Activated CD8-positive, alpha-beta T cell treated with anti-CD3 and anti-CD28 coated beads for 36 hours (primary cell): ENCODE measurements around the gene NEURL1. TPM values are rescaled to one million over a fixed set of nuclear protein-coding genes. Genes with fewer than 3 reads are reported as not detected.

ENCODE experiments used
- ATAC-seq: fragments of 200-7000 bp; cut with Tn5 transposase; one replicate; pipeline ENCODE4 v1.10.0; 2021; ENCODE audit warnings: mild to moderate bottlenecking, moderate library complexity
- CTCF ChIA-PET: fragments of 350-600 bp; sonication (Branson Sonifier 250); formaldehyde crosslinking; loops from one replicate; lab custom pipeline; 2021; ENCODE audit warnings: antibody characterized with exemption; lab: Charles Lee
- POLR2A ChIA-PET: fragments of 350-600 bp; sonication (Branson Sonifier 250); formaldehyde crosslinking; loops from one replicate; lab custom pipeline; 2021; ENCODE audit warnings: antibody characterized with exemption; lab: Charles Lee
- DNase-seq: peaks from one replicate; pipeline ENCODE4 v3.0.0-alpha.2; 2020
- H3K27ac Mint-ChIP-seq: one replicate; pipeline ENCODE4 v1.8.0; 2021; ENCODE audit warnings: mild to moderate bottlenecking, mixed read lengths
- H3K27me3 Mint-ChIP-seq: one replicate; pipeline ENCODE4 v1.8.0; 2021; ENCODE audit warnings: mixed read lengths
- H3K36me3 Mint-ChIP-seq: one replicate; pipeline ENCODE4 v1.8.0; 2021; ENCODE audit warnings: low read depth, mixed read lengths
- H3K4me1 Mint-ChIP-seq: one replicate; pipeline ENCODE4 v1.8.0; 2021; ENCODE audit warnings: low read depth, mixed read lengths
- H3K4me3 Mint-ChIP-seq: one replicate; pipeline ENCODE4 v1.8.0; 2021; ENCODE audit warnings: mild to moderate bottlenecking, moderate library complexity, mixed read lengths
- H3K9me3 Mint-ChIP-seq: one replicate; pipeline ENCODE4 v1.8.0; 2021; ENCODE audit warnings: mixed read lengths
- intact Hi-C: fragments of 100-400 bp; cut with micrococcal nuclease; formaldehyde crosslinking; loops from one replicate; pipeline ENCODE4 v1.10.0; 2022
- total RNA-seq, 2 experiments: library from RNA; stranded (reverse); gene quantifications; one replicate each; pipeline ENCODE4 v1.2.3, GENCODE V29; 2021
- TF ChIP-seq, protein P1 (sequence below): fragments of 200-600 bp; IDR thresholded peaks from one replicate; pipeline ENCODE4 v1.8.0; 2022; ENCODE audit warnings: antibody characterized with exemption, mild to moderate bottlenecking

The NEURL1 gene
- total RNA-seq, 2 experiments from 2014 or later = 1.7 to 1.9 TPM

- H3K36me3 Mint-ChIP-seq = no peaks in the 10 kb centered on the region
- DNase-seq = no peak
- peaks cover 14% of the 10 kb centered on the region for H3K4me1 Mint-ChIP-seq
- H3K27me3 Mint-ChIP-seq = peaks cover 8% of the 10 kb centered on the region
- no peak overlapping the region for H3K4me3 Mint-ChIP-seq
- TF ChIP-seq, protein P1, sequence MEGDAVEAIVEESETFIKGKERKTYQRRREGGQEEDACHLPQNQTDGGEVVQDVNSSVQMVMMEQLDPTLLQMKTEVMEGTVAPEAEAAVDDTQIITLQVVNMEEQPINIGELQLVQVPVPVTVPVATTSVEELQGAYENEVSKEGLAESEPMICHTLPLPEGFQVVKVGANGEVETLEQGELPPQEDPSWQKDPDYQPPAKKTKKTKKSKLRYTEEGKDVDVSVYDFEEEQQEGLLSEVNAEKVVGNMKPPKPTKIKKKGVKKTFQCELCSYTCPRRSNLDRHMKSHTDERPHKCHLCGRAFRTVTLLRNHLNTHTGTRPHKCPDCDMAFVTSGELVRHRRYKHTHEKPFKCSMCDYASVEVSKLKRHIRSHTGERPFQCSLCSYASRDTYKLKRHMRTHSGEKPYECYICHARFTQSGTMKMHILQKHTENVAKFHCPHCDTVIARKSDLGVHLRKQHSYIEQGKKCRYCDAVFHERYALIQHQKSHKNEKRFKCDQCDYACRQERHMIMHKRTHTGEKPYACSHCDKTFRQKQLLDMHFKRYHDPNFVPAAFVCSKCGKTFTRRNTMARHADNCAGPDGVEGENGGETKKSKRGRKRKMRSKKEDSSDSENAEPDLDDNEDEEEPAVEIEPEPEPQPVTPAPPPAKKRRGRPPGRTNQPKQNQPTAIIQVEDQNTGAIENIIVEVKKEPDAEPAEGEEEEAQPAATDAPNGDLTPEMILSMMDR = no peak
- ATAC-seq = no peak
- POLR2A ChIA-PET = interaction anchor here (0.6 kb wide), 2 partner anchors 41 to 157 kb away, joined by 3 to 4 read pairs; no protein-coding TSS in a partner anchor
- CTCF ChIA-PET = interaction anchor here (0.9 to 5.9 kb wide), 4 partner anchors 19 to 140 kb away, joined by 4 to 21 read pairs (median 5); no protein-coding TSS in a partner anchor
- H3K9me3 Mint-ChIP-seq = no peaks in the 10 kb centered on the region
- intact Hi-C loops = no loop called here
- H3K27ac Mint-ChIP-seq = no peak overlapping the region
Observed at GRCh38 chr10:103545366-103545765, 51.9 kb downstream of the NEURL1 start.

GRCh38 chr10:103545771-103546281 lies 52.3 kb downstream of the NEURL1 start:
- H3K4me3 Mint-ChIP-seq = no peak overlapping the region
- H3K27me3 Mint-ChIP-seq = peaks cover 7% of the 10 kb centered on the region
- ChIA-PET POLR2A (interaction anchor here (0.6 kb wide), 2 partner anchors 40 to 158 kb away, joined by 3 to 4 read pairs; no protein-coding TSS in a partner anchor), CTCF (interaction anchor here (0.9 to 5.9 kb wide), 4 partner anchors 18 to 140 kb away, joined by 4 to 21 read pairs (median 5); no protein-coding TSS in a partner anchor)
- no peak overlapping the region for H3K27ac Mint-ChIP-seq
- intact Hi-C loops = no loop called here
- TF ChIP-seq, protein P1 = no peak
- ATAC-seq (no peak), DNase-seq (no peak)
- no peaks in the 10 kb centered on the region for H3K9me3 Mint-ChIP-seq
- peaks cover 14% of the 10 kb centered on the region for H3K4me1 Mint-ChIP-seq
- H3K36me3 Mint-ChIP-seq = no peaks in the 10 kb centered on the region

DNA sequence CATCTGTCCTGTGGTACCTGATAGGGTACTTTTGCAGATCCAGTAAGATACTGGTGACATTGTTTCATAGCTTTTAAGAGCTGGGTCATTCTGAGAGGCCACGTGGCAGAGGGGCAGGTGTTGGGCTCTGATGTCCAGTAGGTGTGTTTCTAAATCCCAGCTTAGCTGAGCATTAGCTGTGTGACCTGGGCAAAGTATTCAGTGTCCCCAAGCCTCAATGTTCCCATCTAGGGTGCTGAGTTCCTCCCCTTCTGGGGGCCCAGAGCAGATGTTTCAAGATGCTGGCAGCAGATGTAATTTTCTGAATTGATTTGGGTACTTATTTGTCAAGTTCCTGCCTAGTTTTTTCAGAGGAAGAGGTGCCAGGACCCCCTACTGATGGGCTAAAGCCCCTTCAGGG lies 52.9 kb downstream of the NEURL1 start:
- H3K27ac Mint-ChIP-seq = no peak overlapping the region
- DNase-seq = no peak
- H3K9me3 Mint-ChIP-seq = no peaks in the 10 kb centered on the region
- no peak for ATAC-seq
- no peak overlapping the region for H3K4me3 Mint-ChIP-seq
- intact Hi-C loops = no loop called here
- peaks cover 14% of the 10 kb centered on the region for H3K4me1 Mint-ChIP-seq
- TF ChIP-seq, protein P1 = no peak
- CTCF ChIA-PET = interaction anchor here (2.0 to 5.9 kb wide), 2 partner anchors 18 to 139 kb away, joined by 6 to 21 read pairs; no protein-coding TSS in a partner anchor
- H3K36me3 Mint-ChIP-seq = no peaks in the 10 kb centered on the region
- peaks cover 3% of the 10 kb centered on the region for H3K27me3 Mint-ChIP-seq
- POLR2A ChIA-PET = interaction anchor here (1.1 kb wide), 1 partner anchor 11 kb away, joined by 4 read pairs; no protein-coding TSS in a partner anchor

- ChIA-PET POLR2A (interaction anchor here (1.1 kb wide), 1 partner anchor 10 kb away, joined by 4 read pairs; no protein-coding TSS in a partner anchor), CTCF (interaction anchor here (5.9 kb wide), 1 partner anchor 17 kb away, joined by 21 read pairs; no protein-coding TSS in a partner anchor)
- Mint-ChIP-seq H3K4me3 (no peak overlapping the region), H3K9me3 (no peaks in the 10 kb centered on the region), H3K4me1 (peaks cover 12% of the 10 kb centered on the region), H3K27ac (no peak overlapping the region), H3K36me3 (no peaks in the 10 kb centered on the region), H3K27me3 (peaks cover 5% of the 10 kb centered on the region)
- ATAC-seq = no peak
- no peak for DNase-seq
- intact Hi-C loops = no loop called here
- TF ChIP-seq, protein P1 = no peak
Observed at GRCh38 chr10:103547391-103547946, 54.0 kb downstream of the NEURL1 start.

DNA sequence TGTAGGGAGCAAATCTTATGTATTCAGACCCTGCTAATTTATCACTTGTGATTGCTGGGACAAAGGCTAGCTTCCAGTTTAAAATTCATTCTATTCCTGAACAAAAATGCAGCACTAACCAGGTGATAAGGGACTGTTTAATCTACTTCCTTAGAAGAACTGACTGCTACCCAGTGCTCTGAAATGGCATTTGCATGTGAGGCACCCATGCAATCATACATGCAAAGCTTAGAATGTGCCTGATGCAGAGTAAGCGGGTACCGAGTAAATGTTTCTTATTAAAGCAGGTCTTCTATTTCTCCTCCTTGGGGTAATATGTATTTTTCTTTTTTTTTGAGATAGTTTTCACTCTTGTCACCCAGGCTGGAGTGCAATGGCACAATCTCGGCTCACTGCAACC lies 54.5 kb downstream of the NEURL1 start:
- TF ChIP-seq, protein P1 = no peak
- H3K36me3 Mint-ChIP-seq = no peaks in the 10 kb centered on the region
- peaks cover 8% of the 10 kb centered on the region for H3K4me1 Mint-ChIP-seq
- H3K27me3 Mint-ChIP-seq = peaks cover 6% of the 10 kb centered on the region
- no peak for DNase-seq
- CTCF ChIA-PET = interaction anchor here (0.9 to 5.9 kb wide), 2 partner anchors 16 to 42 kb away, joined by 3 to 21 read pairs; no protein-coding TSS in a partner anchor
- intact Hi-C loops = no loop called here
- ATAC-seq = no peak
- POLR2A ChIA-PET = no interaction called here
- no peaks in the 10 kb centered on the region for H3K9me3 Mint-ChIP-seq
- H3K27ac Mint-ChIP-seq = no peak overlapping the region
- no peak overlapping the region for H3K4me3 Mint-ChIP-seq
